ENCODE measurements around the gene ZNF565.
"Not testable (repeated sequence)": the region's sequence is repeated elsewhere in the genome, so short reads cannot be mapped to it uniquely, and the experiment has no call there.

ZNF565 gene

GRCh38 chr19:36149673-36150406 is 64.6 kb downstream of the ZNF565 start:
- no peak for DNase-seq

- DNase-seq, result no peak
Observed at GRCh38 chr19:36144624-36145023, 69.8 kb downstream of the ZNF565 start.

DNA sequence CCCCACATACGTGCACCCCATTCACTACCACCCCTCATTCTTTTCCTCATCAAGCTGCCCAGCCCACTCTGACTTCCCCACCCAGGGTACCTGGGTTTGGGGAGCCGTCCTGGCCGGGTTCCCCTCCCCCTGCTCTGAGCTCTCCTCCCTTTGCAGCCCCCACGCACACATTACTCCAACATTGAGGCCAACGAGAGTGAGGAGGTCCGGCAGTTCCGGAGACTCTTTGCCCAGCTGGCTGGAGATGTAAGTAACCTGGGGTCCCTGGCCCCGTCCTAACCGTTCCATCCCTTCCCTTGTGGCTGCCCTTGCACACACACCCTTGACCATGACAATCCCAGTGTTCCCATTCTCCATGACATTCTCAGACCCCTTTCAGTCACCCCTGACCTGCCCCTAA is 72.0 kb downstream of the ZNF565 start:
- DNase-seq, result no peak

- DNase-seq, result no peak
Observed at GRCh38 chr19:36142046-36142445, 72.4 kb downstream of the ZNF565 start.

GRCh38 chr19:36141039-36141927 is 73.2 kb downstream of the ZNF565 start:
- DNase-seq, result peak; percentile 95

DNA sequence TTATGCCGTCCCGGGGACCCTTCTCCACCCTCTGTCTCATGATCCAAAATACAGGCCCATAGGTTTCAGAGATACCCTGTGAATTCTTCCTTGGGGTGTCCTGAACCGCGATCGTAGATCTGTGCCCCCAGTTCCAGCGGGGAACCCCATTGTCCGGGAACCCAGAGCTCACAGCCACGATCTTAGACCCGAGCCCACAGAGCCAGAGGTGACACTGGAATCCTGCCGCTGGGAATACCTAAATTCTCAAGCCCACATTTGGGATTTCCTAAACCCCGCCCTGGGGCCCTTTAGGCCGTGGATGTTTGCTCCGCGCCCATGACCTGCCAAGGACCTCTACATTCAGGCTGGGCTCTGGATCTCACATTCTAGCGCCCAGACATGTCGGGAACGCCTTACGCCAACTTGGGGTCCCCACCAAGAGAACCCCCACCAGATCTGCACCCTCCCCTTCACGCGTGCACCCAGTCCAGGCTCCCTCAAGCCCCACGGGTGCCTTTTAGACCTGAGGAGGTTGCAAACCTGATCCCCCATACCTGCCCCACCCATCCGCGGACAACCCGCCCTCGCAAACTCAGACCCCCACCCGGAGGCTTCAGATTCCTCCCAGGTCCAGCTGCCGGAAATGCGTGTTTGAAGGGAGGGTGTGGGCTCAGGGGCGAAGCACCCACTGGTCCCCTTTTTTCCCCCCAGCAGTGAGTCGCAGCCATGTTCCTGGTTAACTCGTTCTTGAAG is 74.0 kb downstream of the ZNF565 start:
- peak; percentile 69 for DNase-seq

- DNase-seq, result peak; percentile 96
Observed at GRCh38 chr19:36139473-36140303, 74.8 kb downstream of the ZNF565 start, which contains the start of gene CAPNS1. TSS of gene CAPNS1 (plus strand) at chr19:36140066. CDS start at chr19:36141012, 946 bp downstream.

GRCh38 chr19:36139120-36139472 is 75.4 kb downstream of the ZNF565 start:
- DNase-seq, result no peak

GRCh38 chr19:36136964-36137686 is 77.3 kb downstream of the ZNF565 start:
- DNase-seq, result peak; percentile 41

DNA sequence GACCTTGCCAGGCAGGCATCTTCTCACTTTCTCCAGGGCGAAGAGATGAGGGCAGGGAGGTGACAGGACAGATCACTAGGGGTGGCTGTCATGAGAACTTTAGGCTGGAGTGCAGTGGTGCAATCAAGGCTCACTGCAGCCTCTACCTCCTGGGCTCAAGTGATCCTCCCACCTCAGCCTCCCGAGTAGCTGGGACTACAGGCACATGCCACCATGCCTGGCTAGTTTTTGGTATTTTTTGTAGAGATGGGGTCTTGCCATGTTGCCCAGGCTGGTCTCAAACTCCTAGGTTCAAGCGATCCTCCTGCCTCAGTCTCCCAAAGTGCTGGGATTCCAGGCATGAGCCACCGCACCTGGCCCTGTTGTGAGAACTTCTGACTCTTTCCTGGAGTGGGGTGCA is 79.6 kb downstream of the ZNF565 start:
- DNase-seq, result not testable (repeated sequence)
